Activated CD8-positive, alpha-beta memory T cell treated with anti-CD3 and anti-CD28 coated beads, Interleukin-2, amount 10 ng/mL, durations not matched to agents 7 days and 5 days (primary cell): ENCODE data around the gene KRTAP12-3. TPM values are rescaled to one million over a fixed set of nuclear protein-coding genes. Genes with fewer than 3 reads are reported as not detected.
"Not testable (repeated sequence)": the region's sequence is repeated elsewhere in the genome, so short reads cannot be mapped to it uniquely, and the experiment has no call there.

Experiments
- ATAC-seq: fragments of 150-1000 bp; cut with Tn5 transposase; one replicate; pipeline ENCODE4 v1.10.0; 2021; ENCODE audit warnings: moderate library complexity
- CTCF ChIA-PET: fragments of 350-600 bp; sonication (Branson Sonifier 250); formaldehyde crosslinking; loops from one replicate; lab custom pipeline; 2021; ENCODE audit warnings: antibody characterized with exemption; lab: Charles Lee
- DNase-seq: peaks from one replicate; pipeline ENCODE4 v3.0.0-alpha.2; 2020
- H3K27ac Mint-ChIP-seq: one replicate; pipeline ENCODE4 v1.8.0; 2021; ENCODE audit warnings: mild to moderate bottlenecking, mixed read lengths
- H3K27me3 Mint-ChIP-seq: one replicate; pipeline ENCODE4 v1.8.0; 2021; ENCODE audit warnings: mixed read lengths
- H3K36me3 Mint-ChIP-seq: one replicate; pipeline ENCODE4 v1.8.0; 2021; ENCODE audit warnings: mild to moderate bottlenecking, mixed read lengths
- H3K4me1 Mint-ChIP-seq: one replicate; pipeline ENCODE4 v1.8.0; 2021; ENCODE audit warnings: mixed read lengths
- H3K4me3 Mint-ChIP-seq: one replicate; pipeline ENCODE4 v1.8.0; 2021; ENCODE audit warnings: mild to moderate bottlenecking, moderate library complexity, mixed read lengths
- H3K9me3 Mint-ChIP-seq: one replicate; pipeline ENCODE4 v1.8.0; 2022; ENCODE audit warnings: low read depth, mixed read lengths
- total RNA-seq, 2 experiments: library from RNA; stranded (reverse); gene quantifications; one replicate each; pipeline ENCODE4 v1.2.3, GENCODE V29; 2021

Gene KRTAP12-3
- total RNA-seq, 2 experiments from 2014 or later = not detected

DNA sequence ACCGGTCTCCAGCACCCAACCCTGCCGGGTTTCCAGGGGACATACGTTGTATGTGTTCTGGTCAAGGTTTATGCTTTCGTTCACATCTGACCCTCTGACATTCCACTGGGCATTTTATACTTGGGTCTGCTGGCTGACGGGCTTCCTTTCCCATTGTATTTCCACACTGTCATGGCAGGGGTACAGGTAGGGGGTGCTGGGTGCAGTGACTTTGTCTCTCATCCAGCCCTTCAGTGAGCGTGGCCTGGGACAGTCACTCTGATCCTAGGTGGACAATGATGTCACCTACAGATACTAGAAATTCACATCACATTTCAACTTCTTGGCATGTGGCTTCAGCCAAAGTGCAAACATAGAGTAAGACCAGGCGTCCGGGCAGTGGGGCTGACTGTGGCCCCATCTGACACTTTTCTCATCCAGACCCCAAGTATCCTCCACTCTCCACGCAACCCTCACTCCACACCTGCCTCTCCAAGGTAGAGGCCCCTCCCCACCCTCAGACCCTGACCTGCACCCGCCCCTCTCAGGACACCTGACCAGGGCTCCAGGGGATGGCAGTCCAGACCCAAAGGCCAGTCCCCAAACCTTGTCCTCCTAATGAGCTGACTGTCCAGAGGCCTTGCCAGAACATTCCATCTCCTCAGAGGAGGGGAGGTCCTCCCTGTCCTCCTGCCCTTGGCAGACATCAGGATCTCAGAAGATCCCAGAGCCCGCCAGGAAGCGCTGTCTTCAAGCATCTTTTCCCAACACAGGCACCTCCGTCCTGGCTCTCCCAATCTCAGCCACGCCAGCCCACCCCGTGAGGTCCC lies 21.3 kb upstream of the KRTAP12-3 start:
- H3K27me3 Mint-ChIP-seq = peaks cover 11% of the 10 kb centered on the region
- no peak overlapping the region for H3K4me3 Mint-ChIP-seq
- peaks cover 20% of the 10 kb centered on the region for H3K9me3 Mint-ChIP-seq
- DNase-seq (no peak), ATAC-seq (no peak)
- peaks cover 7% of the 10 kb centered on the region for H3K36me3 Mint-ChIP-seq
- H3K4me1 Mint-ChIP-seq = no peaks in the 10 kb centered on the region
- no peak overlapping the region for H3K27ac Mint-ChIP-seq
- CTCF ChIA-PET = no interaction called here

DNA sequence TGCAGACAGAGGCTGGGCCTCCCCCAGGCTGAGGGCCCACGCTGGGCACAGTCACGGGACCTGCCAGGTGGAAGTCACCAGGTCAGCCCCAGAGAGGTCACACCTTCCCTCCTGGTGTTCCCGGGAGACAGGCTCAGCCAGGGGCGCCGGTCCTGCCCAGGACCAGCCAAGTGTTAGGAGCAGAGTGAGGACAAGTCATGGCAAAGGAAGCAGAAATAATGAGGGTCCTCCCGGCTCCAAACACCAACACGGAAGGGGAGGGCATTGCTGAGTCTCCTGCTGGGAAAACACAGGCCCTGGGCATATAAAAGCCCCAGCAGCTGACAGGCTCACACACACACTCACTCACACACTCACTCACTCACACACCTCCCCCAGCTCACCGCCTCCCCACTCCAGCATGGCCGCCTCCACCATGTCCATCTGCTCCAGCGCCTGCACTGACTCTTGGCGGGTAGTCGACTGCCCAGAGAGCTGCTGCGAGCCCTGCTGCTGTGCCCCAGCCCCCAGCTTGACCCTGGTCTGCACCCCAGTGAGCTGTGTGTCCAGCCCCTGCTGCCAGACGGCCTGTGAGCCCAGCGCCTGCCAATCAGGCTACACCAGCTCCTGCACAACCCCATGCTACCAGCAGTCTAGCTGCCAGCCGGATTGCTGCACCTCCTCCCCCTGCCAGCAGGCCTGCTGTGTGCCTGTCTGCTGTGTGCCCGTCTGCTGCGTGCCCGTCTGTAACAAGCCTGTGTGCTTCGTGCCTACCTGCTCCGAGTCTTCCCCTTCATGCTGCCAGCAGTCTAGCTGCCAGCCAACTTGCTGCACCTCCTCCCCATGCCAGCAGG lies 20.5 kb upstream of the KRTAP12-3 start, which contains the start of gene KRTAP10-10:
Gene KRTAP10-10 (plus strand): TSS at position 339 of the 833 bp plus-strand sequence. CDS start 62 bp downstream, at position 401.
- Mint-ChIP-seq H3K4me3 (no peak within 1 kb of the TSS), H3K27ac (no peak within 1 kb of the TSS), H3K27me3 (peaks cover 14% of the 10 kb centered on the region), H3K9me3 (peaks cover 20% of the 10 kb centered on the region), H3K4me1 (no peaks in the 10 kb centered on the region), H3K36me3 (peaks cover 3% of the 10 kb centered on the region)
- CTCF ChIA-PET = no interaction called here
- DNase-seq (no peak), ATAC-seq (no peak)

DNA sequence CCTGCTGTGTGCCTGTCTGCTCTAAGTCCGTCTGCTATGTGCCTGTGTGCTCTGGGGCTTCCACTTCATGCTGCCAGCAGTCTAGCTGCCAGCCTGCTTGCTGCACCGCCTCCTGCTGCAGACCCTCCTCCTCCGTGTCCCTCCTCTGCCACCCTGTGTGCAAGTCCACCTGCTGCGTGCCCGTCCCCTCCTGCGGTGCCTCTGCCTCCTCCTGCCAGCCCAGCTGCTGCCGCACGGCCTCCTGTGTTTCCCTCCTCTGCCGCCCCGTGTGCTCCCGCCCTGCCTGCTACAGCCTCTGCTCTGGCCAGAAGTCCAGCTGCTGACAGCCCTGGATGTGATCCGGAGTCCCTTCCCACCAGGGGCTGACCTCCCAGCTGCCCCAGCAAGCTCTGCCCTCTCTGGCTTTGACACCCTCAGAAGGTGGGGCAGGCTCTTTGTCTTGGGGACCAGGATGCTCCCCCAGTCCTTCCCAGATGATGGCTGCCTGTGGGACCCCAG lies 19.8 kb upstream of the KRTAP12-3 start:
- H3K4me3 Mint-ChIP-seq, H3K27ac Mint-ChIP-seq, ATAC-seq, DNase-seq, H3K36me3 Mint-ChIP-seq, CTCF ChIA-PET, H3K4me1 Mint-ChIP-seq: not testable (repeated sequence)
- Mint-ChIP-seq H3K27me3 (peaks cover 14% of the 10 kb centered on the region), H3K9me3 (peaks cover 22% of the 10 kb centered on the region)

DNA sequence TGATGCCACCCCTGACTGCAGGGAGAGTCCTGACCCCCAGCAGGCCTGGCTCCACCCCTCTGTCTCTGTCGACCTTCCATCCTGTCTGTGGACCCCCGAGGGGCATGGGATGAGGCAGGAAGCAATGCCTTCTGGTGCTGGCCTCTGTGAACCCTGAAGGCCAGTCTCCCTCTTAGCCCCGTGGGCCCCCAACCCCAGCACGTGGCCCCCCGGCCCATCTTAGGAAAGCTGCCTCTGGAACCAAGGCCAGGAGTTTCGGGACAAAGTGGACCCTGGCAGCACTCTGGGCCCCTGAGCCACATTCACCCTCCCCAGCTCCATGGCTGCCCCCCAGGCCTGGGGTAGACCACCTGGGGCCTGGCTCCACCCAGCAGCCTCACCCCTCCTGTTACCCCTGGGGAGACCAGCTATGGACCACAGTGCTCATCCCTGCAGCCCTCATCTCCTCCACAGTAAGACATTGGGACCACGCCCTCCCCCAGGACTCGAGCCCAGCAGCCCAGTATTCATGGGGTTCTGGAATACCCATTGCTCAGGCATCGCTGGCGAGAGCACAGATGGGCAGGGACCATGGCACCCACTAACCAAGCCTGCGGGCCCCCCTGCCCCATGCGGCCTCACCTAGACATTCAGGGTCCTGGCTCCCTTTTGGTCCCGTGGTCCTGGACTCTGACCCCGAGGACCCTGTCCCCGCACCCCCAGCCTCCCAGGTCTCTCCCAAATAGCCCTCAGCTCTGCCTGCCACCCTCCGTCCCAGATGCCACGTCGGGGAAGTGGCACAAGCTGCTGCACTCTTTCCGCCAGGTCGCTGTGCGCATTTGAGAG lies 19.0 kb upstream of the KRTAP12-3 start:
- H3K4me3 Mint-ChIP-seq, H3K36me3 Mint-ChIP-seq, H3K4me1 Mint-ChIP-seq, ATAC-seq, CTCF ChIA-PET, H3K27me3 Mint-ChIP-seq, DNase-seq, H3K27ac Mint-ChIP-seq: not testable (repeated sequence)
- H3K9me3 Mint-ChIP-seq = peaks cover 26% of the 10 kb centered on the region

DNA sequence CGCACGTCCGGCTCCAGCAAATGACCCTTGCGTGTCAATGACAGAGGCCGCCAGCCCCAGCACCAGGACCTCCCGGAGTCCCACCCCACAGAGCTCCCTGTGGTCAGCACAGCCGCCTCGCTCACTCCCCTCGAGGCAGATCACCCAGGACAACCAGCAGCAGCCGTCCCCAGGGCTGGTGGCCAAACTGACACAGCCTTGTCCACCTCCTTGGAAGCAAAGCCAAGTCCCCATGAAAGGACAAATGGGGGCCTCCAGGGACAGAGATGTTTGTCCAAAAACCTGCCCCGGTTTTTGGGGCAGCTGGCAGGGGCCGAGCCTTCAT lies 18.4 kb upstream of the KRTAP12-3 start:
- Mint-ChIP-seq H3K4me3 (no peak overlapping the region), H3K27ac (no peak overlapping the region), H3K9me3 (peaks cover 32% of the 10 kb centered on the region), H3K36me3 (peaks cover 10% of the 10 kb centered on the region), H3K27me3 (peaks cover 9% of the 10 kb centered on the region), H3K4me1 (peaks cover 3% of the 10 kb centered on the region)
- ATAC-seq (no peak), DNase-seq (no peak)
- CTCF ChIA-PET = no interaction called here

DNA sequence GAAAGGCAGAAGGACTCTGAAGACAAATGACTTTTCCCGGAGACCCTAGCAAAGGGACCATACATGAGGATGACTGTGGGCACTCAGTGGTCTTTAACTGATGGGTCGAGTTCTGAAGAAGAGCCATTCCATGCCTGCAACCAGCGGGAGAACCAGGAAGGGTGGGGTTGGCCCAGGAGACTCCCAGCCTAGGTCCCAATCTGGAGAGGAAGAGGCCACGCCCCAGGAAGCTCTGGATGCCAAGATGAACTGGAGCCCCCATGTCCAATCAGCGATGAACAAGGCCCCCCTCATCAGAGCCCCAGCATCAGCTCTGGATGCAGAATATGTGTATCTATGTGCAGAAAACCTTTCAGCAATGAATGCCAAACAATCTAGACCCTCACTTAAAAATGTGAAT lies 17.0 kb upstream of the KRTAP12-3 start:
- no peak overlapping the region for H3K27ac Mint-ChIP-seq

DNA sequence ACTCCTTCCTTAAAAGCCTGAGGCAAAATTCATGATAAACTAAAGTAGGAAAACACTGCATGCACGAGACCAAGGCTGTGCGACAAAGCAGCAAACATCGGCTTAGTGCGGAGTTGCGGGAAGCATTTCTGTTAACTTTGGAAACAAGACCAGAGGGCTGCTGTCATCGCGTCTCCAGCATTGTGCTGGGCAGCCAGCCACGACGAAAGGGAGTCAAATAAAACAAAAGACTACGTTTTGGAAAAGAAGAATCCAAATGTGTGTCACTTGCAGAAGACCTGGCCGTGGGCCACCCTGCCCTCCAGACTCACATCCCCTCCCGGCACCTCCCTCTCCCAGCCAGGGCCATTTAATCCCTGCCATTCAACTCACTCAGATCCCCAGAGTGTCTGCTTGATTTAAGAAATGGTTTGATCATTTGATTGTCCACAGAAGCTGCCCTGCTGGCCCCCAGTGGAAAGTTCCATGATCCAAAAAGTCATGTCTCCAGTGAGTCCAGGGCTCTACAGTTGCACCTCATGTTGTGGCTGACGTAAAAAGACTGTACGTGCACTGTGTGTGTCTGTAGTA lies 13.9 kb upstream of the KRTAP12-3 start:
- Mint-ChIP-seq H3K9me3 (peaks cover 40% of the 10 kb centered on the region), H3K4me3 (no peak overlapping the region), H3K4me1 (peaks cover 3% of the 10 kb centered on the region), H3K36me3 (peaks cover 15% of the 10 kb centered on the region), H3K27me3 (peaks cover 5% of the 10 kb centered on the region), H3K27ac (no peak overlapping the region)
- no peak for ATAC-seq
- no peak for DNase-seq
- CTCF ChIA-PET = no interaction called here

More for the DNA sequence above, 17.0 kb upstream of the KRTAP12-3 start:
- Mint-ChIP-seq H3K4me3 (no peak overlapping the region), H3K4me1 (peaks cover 3% of the 10 kb centered on the region), H3K36me3 (peaks cover 15% of the 10 kb centered on the region), H3K27me3 (peaks cover 5% of the 10 kb centered on the region), H3K9me3 (peaks cover 40% of the 10 kb centered on the region)
- ATAC-seq (no peak), DNase-seq (no peak)
- CTCF ChIA-PET = no interaction called here

DNA sequence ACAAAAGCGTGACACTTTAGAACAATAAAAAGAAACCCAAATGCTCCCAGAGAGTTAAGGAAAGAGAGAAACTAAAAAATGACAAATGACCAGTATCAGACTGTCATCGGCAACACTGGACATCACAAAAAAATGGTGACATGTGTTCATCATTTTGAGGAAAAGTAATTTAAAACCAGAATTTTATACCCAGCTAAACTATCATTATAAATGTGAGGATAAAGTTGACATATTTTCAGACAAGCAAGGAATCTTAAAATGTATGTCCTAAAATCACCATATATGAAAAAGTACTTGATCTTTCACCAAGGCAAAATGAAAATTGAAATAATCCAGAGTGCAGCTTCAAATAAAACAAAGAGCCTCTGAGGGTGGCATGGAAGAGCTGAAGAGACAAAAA lies 12.9 kb upstream of the KRTAP12-3 start:
- Mint-ChIP-seq H3K9me3 (peaks cover 38% of the 10 kb centered on the region), H3K4me3 (no peak overlapping the region), H3K36me3 (peaks cover 15% of the 10 kb centered on the region), H3K27ac (no peak overlapping the region), H3K27me3 (peaks cover 5% of the 10 kb centered on the region), H3K4me1 (peaks cover 3% of the 10 kb centered on the region)
- CTCF ChIA-PET = no interaction called here
- ATAC-seq (no peak), DNase-seq (no peak)

DNA sequence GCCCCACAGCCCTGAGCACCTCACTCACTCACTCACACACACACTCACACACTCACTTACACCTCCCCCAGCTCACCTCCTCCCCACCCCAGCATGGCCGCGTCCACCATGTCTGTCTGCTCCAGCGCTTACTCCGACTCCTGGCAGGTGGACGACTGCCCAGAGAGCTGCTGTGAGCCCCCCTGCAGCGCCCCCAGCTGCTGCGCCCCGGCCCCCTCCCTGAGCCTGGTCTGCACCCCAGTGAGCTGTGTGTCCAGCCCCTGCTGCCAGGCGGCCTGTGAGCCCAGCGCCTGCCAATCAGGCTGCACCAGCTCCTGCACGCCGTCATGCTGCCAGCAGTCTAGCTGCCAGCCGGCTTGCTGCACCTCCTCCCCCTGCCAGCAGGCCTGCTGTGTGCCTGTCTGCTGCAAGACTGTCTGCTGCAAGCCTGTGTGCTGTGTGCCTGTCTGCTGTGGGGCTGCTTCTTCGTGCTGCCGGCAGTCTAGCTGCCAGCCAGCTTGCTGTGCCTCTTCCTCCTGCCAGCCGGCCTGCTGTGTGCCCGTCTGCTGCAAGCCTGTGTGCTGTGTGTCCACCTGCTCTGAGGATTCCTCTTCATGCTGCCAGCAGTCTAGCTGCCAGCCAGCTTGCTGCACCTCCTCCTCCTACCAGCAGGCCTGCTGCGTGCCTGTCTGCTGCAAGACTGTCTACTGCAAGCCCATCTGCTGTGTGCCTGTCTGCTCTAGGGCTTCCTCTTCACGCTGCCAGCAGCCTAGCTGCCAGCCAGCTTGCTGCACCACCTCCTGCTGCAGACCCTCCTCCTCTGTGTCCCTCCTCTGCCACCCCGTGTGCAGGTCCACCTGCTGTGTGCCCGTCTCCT lies 11.1 kb upstream of the KRTAP12-3 start, which contains the start of gene KRTAP10-11:
Gene KRTAP10-11 (plus strand): TSS at position 49 of the 856 bp plus-strand sequence. CDS start 45 bp downstream, at position 94.
- H3K4me1 Mint-ChIP-seq, H3K27me3 Mint-ChIP-seq, CTCF ChIA-PET, H3K4me3 Mint-ChIP-seq, H3K27ac Mint-ChIP-seq, ATAC-seq, DNase-seq: not testable (repeated sequence)
- Mint-ChIP-seq H3K9me3 (peaks cover 29% of the 10 kb centered on the region), H3K36me3 (peaks cover 13% of the 10 kb centered on the region)

DNA sequence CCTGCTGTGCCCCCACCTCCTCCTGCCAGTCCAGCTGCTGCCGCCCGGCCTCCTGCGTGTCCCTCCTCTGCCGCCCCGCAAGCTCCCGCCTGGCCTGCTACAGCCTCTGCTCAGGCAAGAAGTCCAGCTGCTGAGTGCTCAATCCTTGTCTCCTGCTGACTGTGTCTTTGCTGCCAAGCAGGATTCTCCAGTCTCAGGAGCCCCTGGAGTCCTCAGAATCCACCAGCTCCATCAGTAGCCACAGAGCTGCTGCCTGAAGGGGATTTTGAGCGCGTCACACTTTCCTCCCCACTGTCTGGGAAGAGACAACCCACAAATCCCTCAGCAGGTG lies 10.5 kb upstream of the KRTAP12-3 start:
- no peak for DNase-seq
- CTCF ChIA-PET = no interaction called here
- no peak for ATAC-seq
- no peak overlapping the region for H3K4me3 Mint-ChIP-seq
- no peak overlapping the region for H3K27ac Mint-ChIP-seq
- no peaks in the 10 kb centered on the region for H3K27me3 Mint-ChIP-seq
- peaks cover 13% of the 10 kb centered on the region for H3K36me3 Mint-ChIP-seq
- H3K9me3 Mint-ChIP-seq = peaks cover 24% of the 10 kb centered on the region
- peaks cover 6% of the 10 kb centered on the region for H3K4me1 Mint-ChIP-seq

DNA sequence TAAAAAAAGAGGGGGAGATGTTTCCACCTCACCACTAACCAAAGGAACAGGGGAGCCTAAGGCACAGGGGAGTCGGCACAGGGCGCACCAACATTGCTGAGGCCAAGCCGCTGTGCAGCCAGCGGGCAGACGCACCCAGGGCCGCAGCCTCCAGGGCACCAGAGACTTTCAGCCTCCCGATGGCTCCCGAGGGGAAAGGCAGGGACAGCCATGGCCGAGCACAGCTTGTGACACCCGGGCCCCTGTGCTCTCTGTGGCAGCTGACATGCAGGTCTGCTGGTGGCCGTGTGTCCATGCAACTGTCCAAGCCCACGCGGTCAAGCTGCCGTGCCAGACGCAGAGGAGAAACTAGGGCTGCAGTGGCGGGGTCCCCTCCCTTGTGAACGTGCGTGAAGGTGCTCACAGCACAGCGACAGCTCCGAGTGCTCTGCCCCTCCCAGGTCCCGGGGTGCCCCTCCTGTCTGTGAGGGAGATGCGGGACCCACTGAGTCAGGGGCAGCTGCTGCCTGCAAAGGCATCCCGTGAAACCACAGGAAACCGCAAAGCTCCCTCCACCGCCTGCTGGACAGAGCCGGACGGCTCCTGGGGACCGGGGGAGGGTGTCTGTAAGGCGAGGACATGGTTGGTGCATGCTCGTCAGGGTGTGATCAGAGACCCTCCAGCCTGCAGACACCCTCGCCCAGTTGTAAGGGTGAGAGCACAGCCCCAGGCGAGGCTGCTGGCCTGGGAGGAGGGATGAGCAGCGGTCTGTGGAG lies 9.0 kb upstream of the KRTAP12-3 start:
- no peak overlapping the region for H3K27ac Mint-ChIP-seq

More for the DNA sequence above, 9.0 kb upstream of the KRTAP12-3 start:
- ATAC-seq (no peak), DNase-seq (no peak)
- Mint-ChIP-seq H3K9me3 (peaks cover 14% of the 10 kb centered on the region), H3K4me1 (peaks cover 6% of the 10 kb centered on the region), H3K27me3 (no peaks in the 10 kb centered on the region), H3K36me3 (peaks cover 10% of the 10 kb centered on the region), H3K4me3 (no peak overlapping the region)
- CTCF ChIA-PET = interaction anchor here (1.4 kb wide), 1 partner anchor 10 kb away, joined by 4 read pairs; no protein-coding TSS in a partner anchor
